IPS-18c (cell line): Measurements from ENCODE around the gene DDTL.
"Not testable (repeated sequence)": the region's sequence is repeated elsewhere in the genome, so short reads cannot be mapped to it uniquely, and the experiment has no call there.

Experiments used
- H3K4me3 ChIP-seq: 2 replicates; pipeline ENCODE4 v1.7.0; 2013; ENCODE audit warnings: low read depth, mild to moderate bottlenecking, low read length, moderate library complexity; ENCODE audit not compliant: insufficient read depth
- H3K9me3 ChIP-seq: one replicate; pipeline ENCODE4 v1.6.1; 2013; ENCODE audit warnings: mild to moderate bottlenecking, low read length, moderate library complexity; ENCODE audit not compliant: control insufficient read depth, insufficient read depth

Gene DDTL

DNA sequence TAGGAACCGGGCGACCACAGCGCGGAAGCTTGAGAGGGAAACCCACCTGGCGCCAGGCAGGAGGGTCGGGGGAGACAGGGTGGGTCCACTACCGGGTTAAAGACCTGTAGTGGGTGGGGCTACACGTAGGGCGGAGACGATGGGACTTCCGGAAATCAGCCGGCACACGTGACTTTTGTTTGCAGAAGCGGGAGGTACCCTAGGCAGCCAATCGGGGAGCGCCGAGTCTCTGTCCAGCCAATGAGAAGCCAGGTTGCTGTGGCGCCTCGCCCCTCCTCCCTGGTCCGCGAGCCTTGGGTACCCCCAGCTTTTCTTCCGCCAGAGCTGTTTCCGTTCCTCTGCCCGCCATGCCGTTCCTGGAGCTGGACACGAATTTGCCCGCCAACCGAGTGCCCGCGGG, at the start of gene DDTL:
TSS of gene DDTL (plus strand) at position 321 of the 400 bp plus-strand sequence. CDS start at position 348, 27 bp downstream.
- not testable (repeated sequence) for H3K9me3 ChIP-seq, H3K4me3 ChIP-seq

DNA sequence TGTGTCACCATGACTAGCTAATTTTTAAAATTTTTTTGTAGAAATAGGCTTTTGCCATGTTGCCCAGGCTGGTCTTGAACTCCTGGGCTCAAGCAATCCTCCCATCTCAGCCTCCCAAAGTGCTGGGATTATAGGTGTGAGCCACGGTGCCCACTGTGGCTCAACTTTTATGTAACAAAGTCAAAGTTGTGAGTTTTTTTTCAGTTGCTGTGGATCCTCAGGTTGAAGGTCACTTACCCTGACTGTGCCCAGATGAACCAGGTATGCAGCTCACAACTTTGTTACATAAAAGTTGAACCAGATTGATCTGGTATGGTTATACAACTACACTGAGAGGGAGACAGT, 46.4 kb upstream of the DDTL start:
- H3K9me3 ChIP-seq, H3K4me3 ChIP-seq: not testable (repeated sequence)

DNA sequence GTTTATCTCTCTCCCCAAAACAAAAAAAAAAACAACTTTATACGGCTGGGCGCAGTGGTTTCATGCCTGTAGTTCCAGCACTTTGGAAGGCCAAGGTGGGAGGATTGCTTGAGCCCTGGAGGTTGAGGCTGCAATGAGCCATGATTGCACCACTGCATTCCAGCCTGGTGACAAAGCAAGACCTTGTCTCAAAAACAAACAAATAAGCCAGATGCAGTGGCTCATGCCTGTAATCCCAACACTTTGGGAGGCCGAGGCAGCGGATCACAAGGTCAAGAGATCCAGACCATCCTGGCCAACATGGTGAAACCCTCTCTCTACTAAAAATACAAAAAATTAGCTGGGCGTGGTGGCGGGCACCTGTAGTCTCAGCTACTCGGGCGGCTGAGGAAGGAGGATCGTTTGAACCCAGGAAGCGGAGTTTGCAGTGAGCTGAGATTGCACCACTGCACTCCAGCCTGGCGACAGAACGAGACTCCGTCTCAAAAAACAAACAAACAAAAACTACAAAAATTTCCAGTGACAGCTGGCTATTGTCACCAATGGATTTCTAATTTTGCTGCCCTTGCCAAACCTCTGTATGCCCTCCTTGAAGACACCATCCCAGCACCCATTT, 45.0 kb upstream of the DDTL start:
- H3K4me3 ChIP-seq, H3K9me3 ChIP-seq: not testable (repeated sequence)

DNA sequence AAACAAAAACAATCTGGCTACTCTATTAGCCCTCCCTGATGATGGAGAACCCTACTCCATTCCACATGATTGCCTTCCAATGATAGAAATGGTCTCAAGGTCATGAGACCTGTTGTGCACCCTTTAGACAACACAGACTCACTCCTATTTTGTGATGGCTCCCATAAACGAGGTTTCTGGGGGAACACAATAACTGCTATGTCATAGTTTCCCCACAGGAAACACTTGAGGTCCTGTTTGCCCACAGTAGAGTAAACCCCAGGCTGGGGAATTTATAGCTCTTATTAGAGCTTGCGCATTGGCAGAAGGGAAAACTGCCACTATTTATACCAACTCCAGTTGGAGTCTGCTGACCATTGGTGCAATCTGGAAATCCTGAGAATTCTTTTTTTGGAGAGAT, 43.8 kb upstream of the DDTL start:
- no peak overlapping the region for H3K4me3 ChIP-seq

DNA sequence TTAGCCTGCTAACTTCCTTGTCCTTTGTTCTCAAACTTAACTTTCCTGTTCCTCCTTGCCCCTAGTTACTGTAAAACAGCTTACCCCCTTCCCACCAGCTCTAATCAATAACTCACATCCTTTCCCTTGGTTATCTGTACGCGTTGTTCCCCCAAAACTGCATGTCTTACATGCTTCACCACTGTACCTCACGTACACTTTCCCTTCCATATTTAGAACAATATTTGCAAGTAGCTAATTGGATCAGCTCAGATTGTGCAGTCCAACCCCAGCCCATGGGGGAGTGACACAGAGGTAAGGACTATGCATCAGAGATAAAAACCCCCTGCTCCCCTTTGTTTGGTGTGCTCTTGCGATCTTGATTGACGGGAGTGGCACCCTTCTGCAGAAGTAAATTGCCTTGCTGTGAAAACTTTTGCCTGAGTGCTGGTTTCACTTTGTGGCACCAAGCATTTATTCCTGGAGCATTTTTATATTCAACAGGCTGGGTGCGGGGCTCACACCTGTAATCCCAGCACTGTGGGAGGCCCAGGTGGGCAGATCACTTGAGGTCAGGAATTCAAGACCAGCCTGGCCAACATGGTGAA, 41.6 kb upstream of the DDTL start:
- no peaks in the 10 kb centered on the region for H3K9me3 ChIP-seq
- no peak overlapping the region for H3K4me3 ChIP-seq

More for the DNA sequence above, 43.8 kb upstream of the DDTL start:
- H3K9me3 ChIP-seq, result no peaks in the 10 kb centered on the region

GRCh38 chr22:23926561-23926960, 40.1 kb upstream of the DDTL start:
- H3K9me3 ChIP-seq, result no peaks in the 10 kb centered on the region

DNA sequence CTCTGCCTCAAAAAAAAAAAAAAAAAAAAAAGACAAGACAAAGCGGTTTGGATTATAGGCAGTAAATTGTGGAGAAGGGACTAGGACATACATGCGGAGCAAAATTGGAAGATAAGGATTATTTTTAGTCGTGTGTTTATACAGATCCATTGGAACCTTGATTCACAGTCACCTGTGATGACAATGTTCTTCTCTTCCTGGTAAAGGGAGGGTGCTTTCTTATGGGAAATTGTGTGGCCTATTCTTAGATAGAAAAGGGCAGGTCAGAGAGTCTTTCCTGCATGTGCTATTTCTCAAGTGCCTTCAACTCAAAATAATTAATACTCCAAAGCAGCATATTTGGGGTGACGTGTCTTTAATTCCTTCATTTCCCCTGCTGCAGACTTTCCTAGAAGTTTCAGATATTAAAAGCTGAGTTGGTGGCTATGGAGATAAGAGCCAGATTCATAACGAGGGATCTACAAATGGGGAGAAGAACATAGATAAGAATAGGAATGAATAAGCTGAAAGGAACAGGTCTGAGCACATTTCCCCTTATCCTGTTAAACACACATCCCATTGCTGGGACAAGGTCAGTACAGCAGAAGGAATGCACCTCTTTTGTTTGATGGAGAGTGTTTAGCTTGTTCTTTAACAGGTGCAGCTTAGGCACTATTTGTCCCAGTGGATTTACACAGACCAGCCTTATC, 28.2 kb upstream of the DDTL start:
- no peaks in the 10 kb centered on the region for H3K9me3 ChIP-seq

More at GRCh38 chr22:23926561-23926960, 40.1 kb upstream of the DDTL start:
- H3K4me3 ChIP-seq, result no peak overlapping the region

DNA sequence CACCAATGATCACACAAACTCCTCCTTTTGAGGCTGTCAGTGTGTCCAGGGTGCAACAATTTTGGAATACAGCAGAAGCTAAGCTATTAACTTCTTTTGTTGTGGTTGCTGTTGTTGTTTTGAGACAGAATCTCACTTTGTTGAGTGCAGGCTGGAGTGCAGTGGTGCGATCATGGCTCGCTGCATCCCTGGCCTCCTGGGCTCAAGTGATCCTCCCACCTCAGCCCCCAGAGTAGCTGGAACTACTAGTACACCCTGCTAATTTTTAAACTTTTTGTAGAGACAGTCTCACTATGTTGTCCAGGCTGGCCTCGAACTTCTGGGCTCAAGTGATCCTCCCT, 27.7 kb upstream of the DDTL start:
- no peak overlapping the region for H3K4me3 ChIP-seq
- H3K9me3 ChIP-seq, result no peaks in the 10 kb centered on the region

More for the DNA sequence above, 28.2 kb upstream of the DDTL start:
- H3K4me3 ChIP-seq, result no peak overlapping the region

- not testable (repeated sequence) for H3K9me3 ChIP-seq, H3K4me3 ChIP-seq
Observed at GRCh38 chr22:23940166-23940565, 26.5 kb upstream of the DDTL start.

GRCh38 chr22:23947391-23947790, 19.3 kb upstream of the DDTL start:
- not testable (repeated sequence) for H3K4me3 ChIP-seq, H3K9me3 ChIP-seq

DNA sequence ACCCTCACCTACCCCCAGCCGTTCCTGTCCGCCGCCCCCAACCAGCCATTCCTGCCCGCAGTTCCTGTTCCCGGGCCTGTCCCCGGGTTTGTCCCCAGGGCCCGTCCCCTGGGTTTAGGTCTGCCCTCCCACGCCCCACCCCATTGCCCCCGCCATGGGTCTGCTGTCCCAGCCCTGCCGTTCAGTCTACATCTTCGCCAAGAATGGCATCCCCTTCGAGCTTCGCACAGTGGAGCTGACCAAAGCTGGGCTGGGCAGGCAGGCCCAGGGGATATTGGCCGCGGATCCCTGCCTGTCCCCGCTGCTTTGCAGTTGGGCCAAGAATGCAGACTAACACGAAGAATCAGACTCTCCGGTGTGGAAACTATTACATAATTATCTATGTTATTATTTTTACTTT, 16.9 kb upstream of the DDTL start:
- H3K9me3 ChIP-seq, H3K4me3 ChIP-seq: not testable (repeated sequence)

GRCh38 chr22:23951383-23951782, 15.3 kb upstream of the DDTL start:
- H3K9me3 ChIP-seq, H3K4me3 ChIP-seq: not testable (repeated sequence)

DNA sequence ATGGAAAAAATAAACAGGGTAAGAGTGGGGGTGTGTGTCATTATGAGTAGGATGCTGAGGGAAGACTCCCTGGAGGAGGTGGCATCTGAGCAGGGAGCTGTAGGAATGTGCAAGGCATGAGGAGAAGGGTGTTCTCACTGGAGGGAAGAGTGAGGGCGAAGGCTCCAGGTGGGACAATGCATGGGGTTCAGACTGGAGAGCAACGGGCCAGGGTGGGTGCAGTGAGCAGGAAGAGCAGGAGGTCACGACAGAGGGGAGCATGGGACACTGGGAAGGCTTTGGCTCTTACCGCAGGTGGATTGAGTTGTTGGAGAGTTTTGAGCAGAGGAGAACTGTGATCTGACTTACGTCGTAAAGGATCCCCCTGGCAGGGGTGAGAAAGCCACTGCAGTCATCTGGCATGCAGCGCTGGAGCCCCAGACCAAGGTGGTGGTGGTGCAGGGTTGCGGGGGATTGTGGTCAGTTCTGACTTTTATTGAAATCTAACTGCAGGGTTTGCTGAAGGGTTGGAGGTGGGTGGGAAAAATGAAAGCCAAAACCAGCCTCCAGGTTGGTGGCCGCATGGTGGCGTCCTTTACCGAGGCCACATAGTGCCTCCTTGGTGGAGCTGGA, 13.8 kb upstream of the DDTL start:
- H3K4me3 ChIP-seq, H3K9me3 ChIP-seq: not testable (repeated sequence)

GRCh38 chr22:23953485-23953884, 13.2 kb upstream of the DDTL start:
- H3K9me3 ChIP-seq, H3K4me3 ChIP-seq: not testable (repeated sequence)

GRCh38 chr22:23954193-23954990, 12.3 kb upstream of the DDTL start:
- not testable (repeated sequence) for H3K9me3 ChIP-seq, H3K4me3 ChIP-seq

DNA sequence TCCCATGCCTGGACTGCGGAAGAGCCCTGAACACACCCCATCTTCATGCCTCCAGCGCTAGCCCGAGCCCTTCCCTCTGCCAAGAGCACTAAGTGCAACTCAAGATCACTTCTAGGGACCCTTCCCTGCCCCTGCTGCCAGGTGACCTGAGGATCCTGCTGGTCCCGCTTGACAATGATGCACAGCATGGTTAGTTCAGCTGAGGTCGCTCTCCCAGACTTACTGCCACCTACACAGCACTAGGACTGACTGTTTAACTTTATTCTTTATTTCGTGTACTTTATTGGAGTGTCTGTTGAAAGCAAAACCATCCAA, 11.7 kb upstream of the DDTL start:
- not testable (repeated sequence) for H3K9me3 ChIP-seq, H3K4me3 ChIP-seq

- not testable (repeated sequence) for H3K9me3 ChIP-seq, H3K4me3 ChIP-seq
Observed at GRCh38 chr22:23955886-23956285, 10.8 kb upstream of the DDTL start.
